ENCODE data around the gene NWD2. TPM values are rescaled to one million over a fixed set of nuclear protein-coding genes. Genes with fewer than 3 reads are reported as not detected.
"Not testable (repeated sequence)": the region's sequence is repeated elsewhere in the genome, so short reads cannot be mapped to it uniquely, and the experiment has no call there.

The NWD2 gene
- polyA plus RNA-seq, 3 donors = not detected

DNA sequence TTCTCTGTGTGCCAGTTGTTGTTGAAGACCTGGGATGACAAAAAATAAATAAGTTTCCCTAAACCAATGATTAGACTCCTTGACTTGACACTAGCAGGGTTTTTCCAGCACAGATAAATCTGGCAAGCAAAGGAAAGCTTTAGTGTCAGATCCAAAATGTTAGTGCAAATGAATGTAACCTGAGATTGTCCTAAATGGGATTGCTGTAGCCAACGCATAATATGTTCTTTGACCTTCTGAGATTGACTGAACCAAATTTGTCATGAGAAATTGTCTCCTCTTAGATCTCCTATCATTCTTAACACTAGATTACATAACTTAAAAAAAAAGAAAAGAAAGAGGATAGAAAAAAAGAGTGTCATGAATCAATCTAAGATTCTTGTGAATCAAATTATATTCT lies 245.2 kb downstream of the NWD2 start:
- H3K9ac ChIP-seq (ENCODE audit: insufficient read depth, low read length, poor library complexity, severe bottlenecking) = no peak overlapping the region
- intact Hi-C loops (cut with micrococcal nuclease) = no loop called here
- H3K36me3 ChIP-seq (replicated peaks in 1 of 2; ENCODE audit: control insufficient read depth in 1 of 2, insufficient read depth in 2 of 2, low read length in 2 of 2) = no peaks in the 10 kb centered on the region
- Mint-ChIP-seq H3K9me3 (peaks cover 0 to 2% (median 0%) of the 10 kb centered on the region in 7 donors), H3K4me1 (no peaks in the 10 kb centered on the region), H3K4me3 (no peak overlapping the region), H3K27ac (no peak overlapping the region), H3K36me3 (no peaks in the 10 kb centered on the region), H3K27me3 (ENCODE audit: low read depth in 3 of 3) (peaks cover 4 to 9% (median 4%) of the 10 kb centered on the region in 3 donors)
- no peak overlapping the region for H2AFZ ChIP-seq (ENCODE audit: insufficient read depth, low read depth, low read length, poor library complexity, severe bottlenecking)
- TF ChIP-seq, protein P1, sequence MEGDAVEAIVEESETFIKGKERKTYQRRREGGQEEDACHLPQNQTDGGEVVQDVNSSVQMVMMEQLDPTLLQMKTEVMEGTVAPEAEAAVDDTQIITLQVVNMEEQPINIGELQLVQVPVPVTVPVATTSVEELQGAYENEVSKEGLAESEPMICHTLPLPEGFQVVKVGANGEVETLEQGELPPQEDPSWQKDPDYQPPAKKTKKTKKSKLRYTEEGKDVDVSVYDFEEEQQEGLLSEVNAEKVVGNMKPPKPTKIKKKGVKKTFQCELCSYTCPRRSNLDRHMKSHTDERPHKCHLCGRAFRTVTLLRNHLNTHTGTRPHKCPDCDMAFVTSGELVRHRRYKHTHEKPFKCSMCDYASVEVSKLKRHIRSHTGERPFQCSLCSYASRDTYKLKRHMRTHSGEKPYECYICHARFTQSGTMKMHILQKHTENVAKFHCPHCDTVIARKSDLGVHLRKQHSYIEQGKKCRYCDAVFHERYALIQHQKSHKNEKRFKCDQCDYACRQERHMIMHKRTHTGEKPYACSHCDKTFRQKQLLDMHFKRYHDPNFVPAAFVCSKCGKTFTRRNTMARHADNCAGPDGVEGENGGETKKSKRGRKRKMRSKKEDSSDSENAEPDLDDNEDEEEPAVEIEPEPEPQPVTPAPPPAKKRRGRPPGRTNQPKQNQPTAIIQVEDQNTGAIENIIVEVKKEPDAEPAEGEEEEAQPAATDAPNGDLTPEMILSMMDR (IDR thresholded peaks at IDR 0.05) = no peak
- no peaks in the 10 kb centered on the region for H3K27me3 ChIP-seq (ENCODE audit: control insufficient read depth in 2 of 2, insufficient read depth in 2 of 2, low read length in 2 of 2)
- H3K79me2 ChIP-seq (ENCODE audit: insufficient read depth, low read length) = no peaks in the 10 kb centered on the region
- no CpG with 5 or more reads among the region's 1 CpG for WGBS (ENCODE audit: insufficient coverage)
- H3K27ac ChIP-seq (ENCODE audit: low read depth in 1 of 2, low read length in 2 of 2) = no peak overlapping the region
- no peak for DNase-seq
- no peak overlapping the region for H3K4me2 ChIP-seq (replicated peaks; ENCODE audit: extremely low read depth, low read length, poor library complexity, severe bottlenecking)
- no peak overlapping the region for H3K4me3 ChIP-seq (replicated peaks in 1 of 3; ENCODE audit: low read depth in 2 of 3, low read length in 3 of 3)
- no peaks in the 10 kb centered on the region for H3K4me1 ChIP-seq (ENCODE audit: control insufficient read depth in 1 of 2, insufficient read depth in 2 of 2, low read length in 2 of 2)
- H4K20me1 ChIP-seq (ENCODE audit: insufficient read depth, low read length) = no peaks in the 10 kb centered on the region
- H3K9me3 ChIP-seq (replicated peaks in 1 of 2; ENCODE audit: control insufficient read depth in 1 of 2, insufficient read depth in 1 of 2, low read length in 2 of 2) = no peaks in the 10 kb centered on the region

DNA sequence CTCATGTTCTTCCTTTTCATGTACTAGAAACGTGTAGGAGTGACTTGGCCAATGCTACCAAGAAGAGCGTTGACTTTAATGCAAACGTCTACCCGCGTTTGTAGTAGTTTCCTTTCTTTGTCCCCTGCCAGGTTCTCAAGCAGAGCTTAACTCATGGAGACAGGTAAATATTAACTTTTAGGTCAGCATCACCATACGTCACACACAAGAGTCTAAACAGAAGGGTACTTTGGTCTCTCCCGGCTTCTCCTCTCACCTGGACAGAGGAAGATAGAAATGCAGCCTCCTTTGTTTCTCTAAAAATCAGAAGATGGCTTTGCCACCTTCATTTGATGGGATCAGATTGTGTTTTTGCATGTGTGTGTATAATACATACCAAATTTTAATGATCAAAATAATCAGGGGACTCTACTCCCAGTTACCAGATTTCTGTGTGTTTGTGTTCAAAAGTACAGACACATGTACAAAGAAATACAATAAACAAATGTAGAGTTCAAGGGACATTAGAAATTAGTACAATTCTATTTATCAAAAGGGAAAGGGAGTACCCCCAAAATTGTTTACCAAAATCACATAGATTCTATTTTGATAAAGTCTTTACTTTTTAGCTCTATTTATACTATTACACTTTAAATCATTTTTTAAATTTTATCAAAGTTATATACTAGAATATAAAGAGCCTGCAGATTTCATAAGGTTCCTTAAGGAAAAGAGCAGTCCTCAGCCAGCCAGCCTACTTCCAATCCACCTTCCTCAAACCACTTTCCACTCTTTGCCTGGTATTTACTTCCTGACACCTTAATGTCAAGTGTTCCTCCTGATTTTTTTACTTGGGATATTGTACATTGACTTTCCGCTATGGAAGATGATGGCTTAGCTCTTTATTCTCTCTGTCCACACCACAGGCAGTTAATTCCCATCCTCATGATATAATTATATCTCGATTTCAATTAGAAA lies 246.1 kb downstream of the NWD2 start:
- TF ChIP-seq, protein P1 (IDR thresholded peaks at IDR 0.05) = no peak
- Histone ChIP-seq H2AFZ (ENCODE audit: insufficient read depth, low read depth, low read length, poor library complexity, severe bottlenecking) (no peak overlapping the region), H3K4me2 (replicated peaks; ENCODE audit: extremely low read depth, low read length, poor library complexity, severe bottlenecking) (no peak overlapping the region), H3K27me3 (ENCODE audit: control insufficient read depth in 2 of 2, insufficient read depth in 2 of 2, low read length in 2 of 2) (no peaks in the 10 kb centered on the region), H3K4me3 (replicated peaks in 1 of 3; ENCODE audit: low read depth in 2 of 3, low read length in 3 of 3) (no peak overlapping the region), H3K79me2 (ENCODE audit: insufficient read depth, low read length) (no peaks in the 10 kb centered on the region), H3K9me3 (replicated peaks in 1 of 2; ENCODE audit: control insufficient read depth in 1 of 2, insufficient read depth in 1 of 2, low read length in 2 of 2) (no peaks in the 10 kb centered on the region), H4K20me1 (ENCODE audit: insufficient read depth, low read length) (no peaks in the 10 kb centered on the region), H3K27ac (ENCODE audit: low read depth in 1 of 2, low read length in 2 of 2) (no peak overlapping the region), H3K9ac (ENCODE audit: insufficient read depth, low read length, poor library complexity, severe bottlenecking) (no peak overlapping the region), H3K4me1 (ENCODE audit: control insufficient read depth in 1 of 2, insufficient read depth in 2 of 2, low read length in 2 of 2) (no peaks in the 10 kb centered on the region), H3K36me3 (replicated peaks in 1 of 2; ENCODE audit: control insufficient read depth in 1 of 2, insufficient read depth in 2 of 2, low read length in 2 of 2) (no peaks in the 10 kb centered on the region)
- no peak overlapping the region for H3K4me3 Mint-ChIP-seq
- peaks cover 4 to 9% (median 4%) of the 10 kb centered on the region in 3 donors for H3K27me3 Mint-ChIP-seq (ENCODE audit: low read depth in 3 of 3)
- no peaks in the 10 kb centered on the region for H3K36me3 Mint-ChIP-seq
- no peaks in the 10 kb centered on the region for H3K4me1 Mint-ChIP-seq
- 100% methylated on average over 2 of the region's 9 CpGs for WGBS (ENCODE audit: insufficient coverage)
- intact Hi-C loops (cut with micrococcal nuclease) = no loop called here
- no peak overlapping the region for H3K27ac Mint-ChIP-seq
- H3K9me3 Mint-ChIP-seq = peaks cover 0 to 7% (median 3%) of the 10 kb centered on the region in 7 donors
- no peak for DNase-seq

DNA sequence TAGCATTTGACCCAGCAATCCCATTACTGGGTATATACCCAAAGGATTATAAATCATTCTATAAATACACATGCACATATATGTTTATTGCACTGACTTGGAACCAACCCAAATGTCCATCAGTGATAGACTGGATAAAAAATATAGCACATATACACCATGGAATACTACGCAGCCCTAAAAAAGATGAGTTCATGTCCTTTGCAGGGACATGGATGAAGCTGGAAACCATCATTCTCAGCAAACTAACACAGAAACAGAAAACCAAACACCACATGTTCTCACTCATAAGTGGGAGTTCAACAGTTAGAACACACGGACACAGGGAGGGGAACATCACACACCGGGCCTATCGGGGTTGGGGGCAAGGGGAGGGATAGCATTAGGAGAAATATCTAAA lies 250.8 kb downstream of the NWD2 start:
- H2AFZ ChIP-seq (ENCODE audit: insufficient read depth, low read depth, low read length, poor library complexity, severe bottlenecking); H3K4me1 Mint-ChIP-seq; DNase-seq; H3K9me3 ChIP-seq (replicated peaks in 1 of 2; ENCODE audit: control insufficient read depth in 1 of 2, insufficient read depth in 1 of 2, low read length in 2 of 2); H3K4me3 Mint-ChIP-seq; H4K20me1 ChIP-seq (ENCODE audit: insufficient read depth, low read length); H3K4me1 ChIP-seq (ENCODE audit: control insufficient read depth in 1 of 2, insufficient read depth in 2 of 2, low read length in 2 of 2); H3K27ac ChIP-seq (ENCODE audit: low read depth in 1 of 2, low read length in 2 of 2); H3K36me3 ChIP-seq (replicated peaks in 1 of 2; ENCODE audit: control insufficient read depth in 1 of 2, insufficient read depth in 2 of 2, low read length in 2 of 2); H3K4me3 ChIP-seq (replicated peaks in 1 of 3; ENCODE audit: low read depth in 2 of 3, low read length in 3 of 3); H3K9ac ChIP-seq (ENCODE audit: insufficient read depth, low read length, poor library complexity, severe bottlenecking); intact Hi-C loops (cut with micrococcal nuclease); H3K27ac Mint-ChIP-seq; H3K27me3 Mint-ChIP-seq (ENCODE audit: low read depth in 3 of 3); H3K4me2 ChIP-seq (replicated peaks; ENCODE audit: extremely low read depth, low read length, poor library complexity, severe bottlenecking); H3K36me3 Mint-ChIP-seq; H3K79me2 ChIP-seq (ENCODE audit: insufficient read depth, low read length); H3K27me3 ChIP-seq (ENCODE audit: control insufficient read depth in 2 of 2, insufficient read depth in 2 of 2, low read length in 2 of 2): not testable (repeated sequence)
- H3K9me3 Mint-ChIP-seq = peaks cover 0 to 18% (median 9%) of the 10 kb centered on the region in 7 donors
- no CpG with 5 or more reads among the region's 4 CpGs for whole genome bisulfite sequencing (ENCODE audit: insufficient coverage)
